Measurements from ENCODE around the gene AQP10.
A peak's percentile ranks its signal among the peaks of the same experiment; 100 is the strongest.
"Not testable (repeated sequence)": the region's sequence is repeated elsewhere in the genome, so short reads cannot be mapped to it uniquely, and the experiment has no call there.

AQP10 gene

GRCh38 chr1:154320882-154321608, at the start of gene AQP10:
AQP10 (plus strand) TSS chr1:154321093; CDS start chr1:154321156, 63 bp downstream.
- no peak for DNase-seq (ENCODE audit: low read depth)

- peak; percentile 87 for DNase-seq (ENCODE audit: low read depth)
These were observed 48.5 kb upstream of the AQP10 start, which contains the start of gene HAX1 for GRCh38 chr1:154272217-154272998. HAX1 (plus strand) TSS chr1:154272629; CDS start chr1:154272724, 95 bp downstream.

GRCh38 chr1:154272999-154273563, 47.8 kb upstream of the AQP10 start:
- DNase-seq (ENCODE audit: low read depth), result no peak

GRCh38 chr1:154276797-154277196, 44.1 kb upstream of the AQP10 start:
- no peak for DNase-seq (ENCODE audit: low read depth)

- DNase-seq (ENCODE audit: low read depth), result not testable (repeated sequence)
These were observed 33.3 kb upstream of the AQP10 start for GRCh38 chr1:154287591-154287990.

GRCh38 chr1:154288661-154289060, 32.2 kb upstream of the AQP10 start:
- no peak for DNase-seq (ENCODE audit: low read depth)

GRCh38 chr1:154290921-154291320, 30.0 kb upstream of the AQP10 start:
- no peak for DNase-seq (ENCODE audit: low read depth)

- no peak for DNase-seq (ENCODE audit: low read depth)
These were observed 25.3 kb upstream of the AQP10 start for GRCh38 chr1:154295408-154296235.

GRCh38 chr1:154301582-154301981, 19.3 kb upstream of the AQP10 start:
- no peak for DNase-seq (ENCODE audit: low read depth)

- DNase-seq (ENCODE audit: low read depth), result no peak
These were observed 16.1 kb upstream of the AQP10 start for GRCh38 chr1:154304664-154305337.

GRCh38 chr1:154306151-154306550, 14.7 kb upstream of the AQP10 start:
- DNase-seq (ENCODE audit: low read depth), result no peak

GRCh38 chr1:154307670-154308270, 13.1 kb upstream of the AQP10 start:
- not testable (repeated sequence) for DNase-seq (ENCODE audit: low read depth)

GRCh38 chr1:154309136-154309535, 11.8 kb upstream of the AQP10 start:
- not testable (repeated sequence) for DNase-seq (ENCODE audit: low read depth)

- DNase-seq (ENCODE audit: low read depth), result not testable (repeated sequence)
These were observed 8.4 kb upstream of the AQP10 start for GRCh38 chr1:154312229-154313065.

GRCh38 chr1:154313066-154313356, 7.9 kb upstream of the AQP10 start:
- DNase-seq (ENCODE audit: low read depth), result no peak

- DNase-seq (ENCODE audit: low read depth), result not testable (repeated sequence)
These were observed 6.7 kb upstream of the AQP10 start for GRCh38 chr1:154314226-154314625.

GRCh38 chr1:154316704-154317103, 4.2 kb upstream of the AQP10 start:
- DNase-seq (ENCODE audit: low read depth), result no peak

- DNase-seq (ENCODE audit: low read depth), result no peak
These were observed 2.5 kb upstream of the AQP10 start for GRCh38 chr1:154318386-154318785.

GRCh38 chr1:154321609-154321934, 679 bp downstream of the AQP10 start:
- not testable (repeated sequence) for DNase-seq (ENCODE audit: low read depth)

- DNase-seq (ENCODE audit: low read depth), result no peak
These were observed 2.6 kb downstream of the AQP10 start for GRCh38 chr1:154323493-154323892.

Measured in non-pigmented ciliary epithelial cell (primary cell).